GM12873 (cell line): ENCODE measurements around the gene EVC2.
A peak's percentile ranks its signal among the peaks of the same experiment; 100 is the strongest.

Experiments
- CTCF ChIP-seq: IDR thresholded peaks from 2 replicates; pipeline ENCODE4 v1.5.1; 2012; ENCODE audit warnings: low read depth, mild to moderate bottlenecking, moderate library complexity, low read length, control low read depth; ENCODE audit not compliant: insufficient read depth; ENCODE audit errors: missing control alignments

Gene EVC2

GRCh38 chr4:5710065-5710960, 2.0 kb upstream of the EVC2 start:
- TF ChIP-seq CTCF: peak; percentile 46

- peak; percentile 5 for TF ChIP-seq CTCF
Measured at GRCh38 chr4:5709207-5709575, 832 bp upstream of the EVC2 start.

GRCh38 chr4:5707778-5708448, 446 bp downstream of the EVC2 start:
- no peak for TF ChIP-seq CTCF

GRCh38 chr4:5707366-5707765, 993 bp downstream of the EVC2 start:
- no peak for TF ChIP-seq CTCF

GRCh38 chr4:5706486-5707290, 1.7 kb downstream of the EVC2 start:
- TF ChIP-seq CTCF: no peak

- TF ChIP-seq CTCF: no peak
Measured at GRCh38 chr4:5705647-5706320, 2.6 kb downstream of the EVC2 start.
